NOMO-1 (cell line): ENCODE data around the gene RPP25L.

Experiments
- DNase-seq, 2 experiments: peaks; one replicate each; lab custom pipeline; 2025; ENCODE audit not compliant: unreplicated experiment in 2 of 2; lab: John Stamatoyannopoulos, UW

The RPP25L gene

DNA sequence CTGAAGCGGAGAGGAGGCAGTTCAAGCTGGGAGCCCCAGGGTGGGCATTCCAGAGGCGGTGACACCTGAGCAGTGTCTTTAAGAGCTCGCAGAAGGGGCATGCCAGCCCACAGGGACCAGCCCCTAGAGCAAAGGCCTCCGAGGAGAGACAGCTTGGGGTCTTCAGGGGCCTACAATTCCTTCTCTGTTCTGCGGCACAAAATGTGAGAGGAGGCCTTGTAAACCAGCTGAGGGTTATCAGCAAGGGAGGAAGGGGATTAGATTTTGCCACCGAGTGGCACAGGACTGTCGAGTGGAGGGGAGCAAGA, 26.2 kb upstream of the RPP25L start:
- no peak for DNase-seq

DNA sequence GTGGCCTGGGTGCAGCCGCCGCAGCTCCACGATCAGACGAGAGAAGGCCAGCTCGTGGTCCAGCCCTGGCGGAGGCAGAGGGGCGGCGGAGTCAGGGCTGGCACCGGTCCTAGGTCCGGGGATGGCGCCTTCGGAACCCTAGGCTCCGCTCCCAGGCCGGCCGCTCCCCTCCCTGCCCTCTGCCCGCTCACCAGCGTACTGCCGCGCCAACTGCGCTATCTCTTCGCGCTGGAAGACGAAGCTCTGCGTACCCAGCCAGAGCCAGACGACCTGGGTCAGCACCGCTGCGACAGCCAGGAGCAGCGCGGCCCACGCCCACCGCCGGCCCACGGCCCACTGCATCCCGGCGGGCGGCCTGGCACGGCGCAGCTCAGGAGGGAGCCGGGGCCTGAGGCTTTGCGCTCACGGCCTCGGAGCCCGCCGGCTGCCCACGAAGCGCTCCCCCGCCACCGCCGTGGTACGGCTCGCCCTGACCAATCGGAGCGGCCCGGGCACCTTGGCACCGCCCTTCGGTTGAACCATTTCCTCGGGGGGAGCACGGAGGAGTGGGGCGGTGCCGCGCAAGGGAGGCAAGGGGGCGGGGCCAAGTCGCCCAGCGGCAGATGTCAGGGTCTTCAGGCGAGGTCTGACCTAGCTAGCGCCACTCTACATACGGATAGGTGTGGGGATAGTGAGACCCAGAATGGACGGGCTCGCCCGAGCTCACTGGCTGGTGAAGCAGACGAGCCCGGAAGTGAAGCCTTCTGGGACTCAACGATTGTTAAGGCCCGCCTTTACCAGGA, 25.6 kb upstream of the RPP25L start, which contains the start of gene SIGMAR1:
TSS of gene SIGMAR1 (minus strand) at position 432 of the 782 bp plus-strand sequence. CDS start at position 342, 90 bp downstream.
- DNase-seq: peak; percentile 94 to 95

DNA sequence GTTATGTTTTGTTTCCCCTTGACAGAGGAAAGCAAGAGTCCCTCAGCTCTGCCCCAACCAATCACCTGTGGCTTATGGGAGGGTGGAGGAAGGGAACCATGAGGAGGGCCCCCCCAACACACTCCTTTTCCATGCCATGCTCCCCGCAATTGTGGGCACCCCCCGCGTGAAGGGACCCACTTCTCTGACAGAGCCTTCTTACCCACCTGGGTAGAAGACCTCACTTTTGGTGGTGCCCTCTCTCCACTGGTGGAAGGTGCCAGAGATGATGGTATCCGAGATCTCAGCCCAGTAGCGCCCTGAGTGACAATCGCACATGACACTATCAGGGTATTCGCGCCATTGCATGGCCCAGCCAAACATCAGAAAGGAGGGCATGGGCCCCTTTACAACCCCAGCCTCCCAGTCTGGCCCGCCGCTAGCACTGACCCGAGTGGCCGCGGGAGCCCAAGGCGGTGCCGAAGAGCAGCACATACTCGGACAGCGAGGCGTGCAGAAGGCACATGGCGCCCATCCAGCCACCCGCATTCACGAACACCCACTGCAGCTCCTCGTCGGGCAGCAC, 25.0 kb upstream of the RPP25L start:
- no peak for DNase-seq

DNA sequence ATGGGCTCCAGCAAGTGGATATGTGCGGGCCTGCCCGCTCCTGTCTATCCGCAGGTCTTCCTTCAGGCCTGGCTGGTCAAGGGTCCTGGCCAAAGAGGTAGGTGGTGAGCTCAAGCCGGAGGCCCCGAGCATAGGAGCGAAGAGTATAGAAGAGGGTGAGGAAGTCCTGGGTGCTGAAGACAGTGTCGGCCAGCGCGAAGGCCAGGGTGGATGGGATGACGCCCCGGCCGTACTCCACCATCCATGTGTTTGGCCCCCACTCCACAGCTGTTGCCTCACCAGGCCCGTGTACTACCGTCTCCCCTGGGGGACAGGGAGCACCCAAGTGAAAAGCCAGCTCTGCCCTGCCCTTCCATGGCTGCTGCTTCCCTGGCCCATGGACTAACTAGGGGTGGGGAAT, 23.7 kb upstream of the RPP25L start:
- no peak for DNase-seq

DNA sequence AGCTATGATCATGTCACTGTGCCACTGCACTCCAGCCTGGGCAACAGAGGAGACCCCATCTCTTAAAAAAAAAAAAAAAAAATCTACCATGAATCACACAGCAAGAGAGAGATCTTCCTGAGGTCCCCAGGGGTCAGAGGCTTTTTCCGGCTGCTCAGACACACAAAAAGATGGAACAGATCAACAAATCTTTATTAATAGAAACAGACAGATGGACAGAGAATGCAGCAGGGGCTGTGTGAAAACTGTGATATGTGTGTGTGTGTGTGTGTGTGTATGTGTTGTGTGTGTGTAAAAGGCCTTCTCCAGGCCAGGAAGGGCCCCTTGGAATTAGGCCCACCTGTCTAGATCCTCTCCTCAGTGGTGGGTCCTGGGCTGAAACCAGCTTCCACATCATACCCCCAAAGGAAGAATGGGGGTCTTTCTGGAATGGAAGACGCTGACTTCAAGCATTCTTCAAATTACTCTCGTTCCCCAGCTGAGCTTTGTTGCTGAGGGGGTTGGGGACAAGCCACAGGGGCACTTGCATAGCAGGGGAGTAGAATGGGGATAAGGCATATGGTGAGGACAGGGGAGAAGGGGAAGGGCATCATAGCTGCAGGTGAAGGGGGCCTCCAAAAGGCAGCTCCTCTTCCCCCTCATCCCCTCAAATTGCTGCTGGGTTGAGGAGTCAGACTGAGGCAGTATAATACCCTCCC, 22.8 kb upstream of the RPP25L start:
- DNase-seq: no peak

DNA sequence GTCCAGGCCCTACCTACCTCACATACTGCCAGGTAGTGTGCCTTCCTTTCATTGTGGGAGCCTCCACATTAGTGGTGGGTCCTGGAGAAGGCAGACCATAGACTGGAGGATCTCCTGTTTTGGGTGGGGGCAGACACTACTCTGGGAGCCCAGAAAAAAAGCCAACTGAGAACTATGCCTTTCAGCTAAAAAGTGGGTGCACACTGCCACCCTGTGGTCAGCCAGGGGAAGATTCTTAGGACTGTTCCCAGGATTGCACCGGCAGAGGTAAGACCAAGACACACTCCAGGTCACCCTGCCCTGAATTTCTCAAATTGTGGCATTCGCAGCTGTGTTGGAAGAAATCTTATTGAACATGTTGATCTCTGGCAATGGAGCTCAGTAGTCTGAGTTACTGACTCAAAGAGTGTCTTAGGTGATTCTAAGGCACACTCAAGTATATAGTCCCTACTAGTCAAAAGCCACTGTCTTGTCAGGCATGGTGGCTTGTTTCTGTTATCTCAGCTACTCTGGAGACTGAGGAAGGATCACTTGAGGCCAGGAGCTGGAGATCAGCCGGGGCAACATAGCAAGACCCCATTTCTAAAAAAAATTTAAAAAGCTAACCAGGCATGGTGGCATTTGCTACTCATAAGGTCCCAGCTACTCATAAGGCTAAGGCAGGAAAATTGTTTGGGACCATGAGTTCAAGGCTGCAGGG, 22.1 kb upstream of the RPP25L start:
- DNase-seq: peak; percentile 66 to 80

DNA sequence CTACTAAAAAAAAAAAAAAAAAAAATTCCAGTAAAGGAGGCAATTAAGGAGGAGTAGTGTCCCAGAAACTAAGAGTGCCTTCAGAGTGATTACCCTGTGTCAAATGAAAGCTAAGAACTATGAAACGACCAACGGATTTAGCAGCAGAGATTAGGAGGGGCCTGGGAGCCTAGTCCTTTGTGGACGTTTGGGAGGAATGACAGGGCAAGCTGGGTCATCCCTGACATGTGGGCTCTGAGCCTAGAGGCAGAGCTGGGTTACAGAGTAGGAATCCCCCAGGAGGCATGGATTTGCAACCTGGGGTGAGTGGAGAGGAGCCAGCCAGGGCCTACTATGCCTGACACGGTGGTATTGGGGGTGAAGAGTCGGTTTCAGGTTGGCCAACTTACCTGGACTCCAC, 21.3 kb upstream of the RPP25L start:
- DNase-seq: no peak

DNA sequence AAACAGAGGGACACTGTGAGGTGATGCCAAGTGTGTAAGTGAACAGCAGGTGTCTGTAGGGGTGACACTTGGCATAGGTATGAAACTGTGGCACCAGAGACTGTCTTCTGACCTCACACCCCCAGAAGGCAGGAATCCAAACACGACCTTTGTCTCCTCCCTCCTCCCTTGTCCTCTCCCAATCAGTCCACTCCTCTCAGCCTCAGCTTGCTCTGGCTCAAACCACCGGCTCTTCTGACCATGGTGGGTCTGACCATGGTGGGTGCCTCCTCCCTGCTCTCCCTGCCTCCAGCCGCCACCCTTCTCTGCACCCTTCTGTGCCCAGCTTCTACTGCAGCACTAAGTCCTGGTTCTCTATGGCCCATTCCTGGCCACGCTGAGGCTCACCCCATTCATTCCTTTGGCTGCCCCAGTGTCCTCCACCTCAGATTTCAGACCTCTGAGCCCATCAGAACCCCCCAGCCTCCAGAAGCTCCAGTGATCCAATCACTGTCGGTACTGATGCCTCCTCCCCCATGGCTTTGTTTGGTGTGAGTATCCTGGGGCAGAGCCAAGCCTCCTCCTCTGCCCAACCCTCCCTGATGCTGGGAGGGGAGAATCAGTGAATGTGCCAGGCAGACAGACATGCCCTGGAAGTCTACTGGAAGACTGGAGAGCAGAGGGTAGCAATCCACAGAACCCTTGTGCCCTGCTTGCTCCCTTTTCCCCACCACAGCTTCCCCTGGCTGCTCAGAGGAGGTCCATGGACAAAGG, 18.7 kb upstream of the RPP25L start:
- DNase-seq: no peak

DNA sequence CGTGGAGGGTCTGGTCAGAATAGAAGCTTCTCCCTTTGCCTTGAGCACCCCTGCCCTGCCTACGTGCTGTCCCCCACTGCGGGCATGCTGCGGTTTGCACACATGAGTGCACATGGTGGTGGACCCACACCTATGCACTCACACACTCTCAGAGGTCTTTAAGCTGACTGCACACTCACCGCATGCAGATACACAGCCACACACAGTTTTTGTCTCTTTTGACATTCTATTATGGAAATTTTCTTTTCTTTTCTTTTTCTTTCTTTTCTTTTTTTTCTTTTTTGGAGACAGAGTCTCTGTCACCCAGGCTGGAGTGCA, 17.6 kb upstream of the RPP25L start:
- no peak for DNase-seq

DNA sequence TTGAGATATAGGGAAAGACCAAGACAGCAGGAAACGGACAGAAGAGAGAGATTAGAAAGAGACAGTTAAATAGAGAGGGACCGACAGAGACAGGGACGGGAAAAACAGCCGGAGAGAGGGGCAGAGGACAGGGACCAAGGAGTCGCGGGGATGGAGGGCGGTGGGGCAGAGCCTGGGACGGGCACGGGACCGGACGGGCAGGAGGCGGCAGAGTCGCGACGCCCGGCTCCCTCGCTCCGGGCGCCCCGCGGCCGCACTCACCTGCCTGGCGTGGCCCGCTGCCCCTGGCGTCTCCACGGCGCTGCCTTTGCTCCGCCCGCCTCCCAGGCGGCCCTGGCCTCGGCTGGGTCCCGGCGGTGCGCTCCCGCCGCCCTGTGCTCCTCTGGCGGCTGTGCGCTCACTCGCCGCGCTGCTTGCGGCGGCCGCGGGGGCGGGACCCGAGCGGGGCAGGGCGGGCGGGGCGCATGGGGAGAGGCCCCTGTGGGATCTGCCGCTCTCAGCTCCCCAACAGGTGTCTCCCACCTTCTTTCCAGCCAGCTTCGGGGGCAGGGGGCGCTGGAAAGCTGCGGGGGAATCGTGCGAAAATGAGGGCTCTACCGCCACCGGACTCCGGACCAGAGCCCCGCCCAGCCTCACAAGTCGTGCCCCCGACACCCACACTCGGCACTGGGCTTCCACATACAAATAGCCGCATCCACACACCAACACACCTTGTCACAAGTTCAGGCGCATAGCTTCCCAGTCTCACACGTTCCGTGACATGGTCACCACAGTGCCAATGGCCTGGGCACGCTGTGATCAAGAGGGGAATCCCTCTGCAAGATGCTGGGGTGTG, 17.0 kb upstream of the RPP25L start, which contains the start of gene ARID3C:
TSS of gene ARID3C (minus strand) at position 411 of the 835 bp plus-strand sequence. CDS start 1,052 bp downstream, outside the sequence.
- DNase-seq: peak in 1 of 2 experiments; percentile 34

DNA sequence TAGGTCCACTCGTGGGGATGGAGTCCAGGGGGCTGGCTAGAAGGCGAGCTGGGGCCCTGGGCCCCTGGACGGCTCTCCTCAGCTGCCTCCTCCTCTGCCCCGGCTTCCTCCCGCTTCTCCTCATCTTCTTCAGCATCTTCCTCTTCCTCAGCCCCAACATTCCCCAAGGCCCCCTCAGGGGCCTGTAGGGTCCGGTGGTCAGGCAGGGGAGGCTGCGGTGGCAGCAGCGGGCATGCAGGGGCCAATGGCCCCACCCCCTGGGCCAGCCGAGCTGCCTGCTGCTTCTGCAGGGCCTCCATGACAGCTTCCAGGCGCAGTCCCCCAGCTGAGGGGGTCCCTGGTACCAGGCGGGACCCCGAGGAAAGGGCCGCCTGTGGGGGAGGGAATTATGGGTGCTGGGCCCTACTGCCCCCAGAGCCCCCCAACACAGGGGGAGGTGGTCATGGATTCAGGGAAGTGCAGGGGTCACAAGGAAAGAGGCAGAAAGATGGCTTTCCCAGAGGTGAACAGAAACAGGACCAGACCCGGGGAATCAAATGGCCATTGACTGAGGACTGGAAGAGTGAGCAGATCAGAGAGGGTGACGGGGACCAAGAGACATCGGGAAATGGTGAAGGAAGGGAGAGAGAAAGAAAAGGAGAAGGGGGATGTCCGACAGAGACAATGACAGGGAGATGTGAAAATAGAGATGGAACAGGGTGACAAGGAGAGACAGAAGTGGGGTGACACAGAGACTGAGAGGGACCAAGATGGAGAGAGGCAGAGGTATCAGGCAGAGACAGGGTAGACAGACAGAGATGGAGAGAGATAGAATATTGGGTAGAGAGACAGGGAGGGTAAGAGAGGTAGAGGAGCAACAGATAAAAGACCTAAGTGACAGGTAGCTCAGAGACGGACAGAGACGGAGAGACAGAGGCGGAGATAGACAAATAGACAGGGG, 16.1 kb upstream of the RPP25L start:
- DNase-seq: no peak

DNA sequence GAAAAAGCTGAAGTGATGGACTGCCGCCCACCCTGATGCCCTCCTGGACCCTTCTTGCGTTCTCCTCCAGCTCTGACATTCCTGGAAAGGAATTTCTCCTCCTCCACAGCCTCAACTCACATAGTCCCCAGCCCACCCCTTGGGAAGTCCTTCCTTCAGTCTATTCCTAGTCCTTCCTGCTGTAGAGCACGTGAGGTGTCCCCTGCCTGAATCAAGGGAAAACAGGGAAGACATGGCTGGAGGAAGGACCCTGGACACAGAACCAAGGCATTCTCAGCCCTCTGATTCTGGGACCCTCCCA, 13.2 kb upstream of the RPP25L start:
- DNase-seq: no peak

DNA sequence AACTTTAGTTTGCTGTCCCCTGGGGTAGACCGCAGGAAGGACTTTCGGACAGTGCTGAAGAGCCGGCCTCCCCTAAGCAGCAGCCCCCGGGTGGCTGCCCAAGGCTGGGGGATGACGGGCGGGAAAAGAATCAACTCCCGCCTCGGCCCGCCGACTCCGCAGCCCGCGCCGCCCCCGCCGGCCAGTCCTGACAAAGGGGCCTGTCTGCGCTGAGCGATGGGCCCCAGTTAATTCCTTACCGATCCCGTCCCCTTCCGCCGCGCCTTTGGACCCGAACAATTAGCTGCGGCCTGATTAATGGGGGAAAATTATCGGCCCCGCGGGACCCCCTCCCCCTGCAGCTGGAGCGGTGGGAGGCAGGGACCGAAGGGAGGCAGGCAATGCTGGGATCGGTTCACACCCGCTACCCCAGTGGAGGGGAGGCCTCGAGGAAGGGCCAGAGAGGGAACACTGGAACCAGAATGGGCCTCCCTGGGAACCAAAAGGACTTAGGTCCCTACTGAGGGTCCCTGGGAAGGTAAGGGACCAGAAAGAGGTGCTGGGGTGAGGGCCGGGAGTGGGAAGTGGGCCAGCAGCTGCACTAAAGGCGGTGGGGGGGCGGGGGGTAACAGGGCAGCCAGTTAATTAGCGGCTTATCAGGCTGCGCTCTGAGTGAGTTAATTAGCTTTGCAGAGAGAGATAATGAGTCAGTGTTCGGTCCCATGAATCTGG, 12.7 kb upstream of the RPP25L start:
- DNase-seq: no peak

DNA sequence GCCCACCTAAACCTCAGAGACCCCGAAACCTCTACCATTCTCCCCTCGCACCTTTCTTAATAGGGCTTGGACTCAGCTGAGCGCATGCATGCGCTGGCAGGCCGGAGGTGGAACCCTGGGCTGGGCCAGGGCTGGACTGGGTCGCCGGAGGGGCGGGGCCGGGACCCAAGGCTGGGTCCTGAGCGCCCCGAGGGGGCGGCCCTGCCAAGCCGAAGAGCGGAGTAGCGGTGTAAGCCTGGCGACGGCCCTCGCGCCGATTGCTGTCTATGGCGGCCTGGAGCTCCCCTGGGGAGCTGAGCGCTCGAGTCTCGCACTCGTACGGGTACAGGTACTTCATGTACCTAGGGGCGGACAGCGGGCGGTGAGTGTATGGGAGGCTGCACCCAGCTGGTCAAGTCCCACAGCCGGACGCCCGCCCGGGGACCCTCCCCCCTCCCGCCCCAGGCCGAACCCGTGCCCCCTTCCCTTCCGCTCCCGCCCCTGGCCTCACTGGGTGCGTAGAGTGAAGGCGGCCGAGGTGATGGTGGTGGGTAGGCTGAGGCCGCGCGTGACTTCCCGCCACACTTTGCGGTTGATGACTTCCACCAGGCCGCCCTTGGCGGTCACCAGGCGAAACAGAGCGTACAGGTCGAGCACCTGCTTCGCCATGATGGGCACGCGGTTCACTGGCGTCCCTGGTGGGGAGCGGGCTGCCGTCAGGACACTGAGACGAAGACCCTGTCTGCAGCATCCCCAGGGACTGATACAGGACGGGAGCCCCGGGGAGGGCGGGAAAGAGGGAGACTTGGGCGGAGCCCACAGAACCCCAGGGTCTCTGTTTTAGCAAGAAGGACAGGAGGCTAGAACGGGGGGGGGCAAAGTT, 11.7 kb upstream of the RPP25L start:
- no peak for DNase-seq

DNA sequence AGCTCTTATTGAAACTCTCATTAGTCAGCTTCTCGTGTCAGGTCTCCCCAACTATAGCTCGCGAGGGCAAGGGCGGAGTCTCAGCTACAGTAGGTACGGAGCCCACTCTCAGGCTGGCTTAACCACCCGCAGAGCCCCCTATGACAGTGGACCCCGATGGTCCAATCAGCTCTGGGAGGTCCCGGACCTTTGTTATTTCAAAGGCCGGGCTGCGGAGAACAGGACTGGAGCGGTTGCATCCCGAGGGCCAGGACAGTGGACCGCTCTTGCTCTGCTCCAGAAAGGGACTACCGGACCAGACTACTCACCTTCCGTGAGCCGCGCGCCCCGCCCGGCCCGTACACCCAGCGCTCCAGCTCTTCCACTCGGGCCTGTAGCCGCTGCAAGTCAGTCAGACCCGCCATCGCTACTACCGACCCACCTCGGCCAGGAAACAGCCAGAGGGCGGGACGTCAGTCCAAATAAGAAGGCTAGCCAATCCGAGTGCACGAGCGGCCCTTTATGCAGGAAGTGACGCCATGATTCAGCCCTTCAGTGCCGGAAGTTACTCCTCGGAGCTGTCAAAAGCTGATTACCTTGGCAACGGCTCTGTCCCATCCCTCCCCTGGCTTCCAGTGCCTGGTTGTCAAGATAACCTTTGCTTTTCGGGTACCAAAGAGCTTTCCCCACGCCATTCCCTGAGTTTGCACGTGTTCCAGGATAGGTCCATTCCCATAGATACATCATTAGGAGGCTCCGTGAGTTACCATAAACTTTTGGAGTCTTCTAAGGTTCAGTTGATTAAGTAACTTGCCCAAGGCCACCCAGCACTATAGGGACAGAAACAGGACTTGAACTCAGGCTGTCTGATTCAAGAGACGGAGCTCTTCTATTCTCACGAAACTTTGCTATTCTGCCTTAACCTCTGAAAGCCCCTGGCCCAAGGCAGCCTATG, 8.4 kb upstream of the RPP25L start, which contains the start of gene DCTN3:
TSS of gene DCTN3 (minus strand) at position 435 of the 934 bp plus-strand sequence. CDS start at position 404, 31 bp downstream.
- peak; percentile 99 to 100 for DNase-seq

DNA sequence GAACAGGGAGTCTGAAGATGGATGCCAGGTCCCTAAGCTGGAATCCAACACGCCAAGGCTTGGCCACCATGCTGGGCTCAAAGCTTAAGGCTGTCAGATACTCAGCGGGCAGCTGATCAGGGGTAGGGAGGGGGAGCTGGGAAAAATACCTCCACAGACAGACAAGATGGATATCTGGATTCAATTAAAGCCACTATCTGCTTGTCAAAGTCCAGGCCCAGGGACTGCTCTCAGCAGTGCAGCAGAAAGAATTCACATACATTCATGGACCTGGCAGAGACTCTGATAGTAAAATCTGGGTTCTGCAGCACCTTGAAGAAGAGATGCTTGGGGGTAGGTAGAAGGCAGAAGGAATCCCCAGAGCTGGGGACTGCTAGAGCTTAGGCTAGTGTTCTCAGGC, 3.2 kb upstream of the RPP25L start:
- DNase-seq: no peak
